Skin of body (tissue), 2 donors: ENCODE results near the gene PLRG1. TPM values are rescaled to one million over a fixed set of nuclear protein-coding genes. Genes with fewer than 3 reads are reported as not detected.

Experiments
- DNase-seq: peaks from one replicate; lab custom pipeline; 2025; lab: John Stamatoyannopoulos, UW
- total RNA-seq: library from RNA; depleted of rRNA; stranded (reverse); fragments of >200 nt; gene quantifications from one replicate; pipeline ENCODE4 v1.2.3, GENCODE V29; 2014

PLRG1 gene
- total RNA-seq, 1 donor from 2014 or later, result 47.2 TPM

DNA sequence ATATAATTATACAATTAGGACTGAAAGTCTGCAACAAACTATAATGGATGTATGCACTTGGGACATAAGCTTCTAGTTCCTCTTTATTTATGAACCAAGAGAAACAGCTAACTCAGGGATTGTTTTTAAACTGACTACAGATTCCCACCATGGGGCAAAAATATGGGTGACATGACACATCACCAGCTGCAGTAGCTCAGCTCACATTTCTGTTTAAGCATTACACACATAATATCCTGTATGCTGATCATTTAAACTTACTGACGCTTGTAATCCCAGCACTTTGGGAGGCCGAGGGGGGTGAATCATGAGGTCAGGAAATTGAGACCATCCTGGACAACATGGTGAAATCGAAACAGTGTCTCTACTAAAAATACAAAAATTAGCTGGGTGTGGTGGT is 24.1 kb upstream of the PLRG1 start:
- no peak for DNase-seq

DNA sequence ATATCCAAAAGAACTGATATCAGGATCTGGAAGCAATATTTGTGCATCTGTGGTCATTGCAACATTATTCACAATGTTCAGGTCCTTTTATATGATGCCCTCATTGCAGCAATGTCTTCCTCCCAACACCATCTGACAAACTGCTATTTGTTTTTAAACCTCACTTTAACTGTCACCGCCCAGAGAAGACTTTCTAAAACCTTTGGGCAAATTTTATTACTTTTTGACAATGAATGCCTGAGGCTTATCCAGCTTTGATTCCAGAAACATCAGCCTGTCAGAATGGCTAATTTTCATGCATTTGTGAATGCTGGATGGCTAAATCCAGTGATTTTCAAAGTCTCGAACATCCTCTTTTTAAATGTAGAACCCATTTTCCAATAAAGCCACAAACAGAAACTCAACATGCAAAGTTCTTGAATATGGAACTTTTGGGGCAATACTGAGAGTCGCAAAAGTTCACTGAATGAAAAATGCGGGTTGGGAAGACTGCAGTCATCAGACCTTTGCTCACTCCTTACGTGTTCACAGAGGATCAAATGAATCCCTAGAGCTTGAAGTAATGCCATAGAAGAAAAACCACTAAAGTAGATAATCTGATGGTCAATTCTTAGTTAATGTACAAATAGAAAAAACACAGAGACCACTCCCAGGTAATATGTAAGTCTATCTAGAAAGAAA is 23.1 kb upstream of the PLRG1 start:
- DNase-seq, result no peak

DNA sequence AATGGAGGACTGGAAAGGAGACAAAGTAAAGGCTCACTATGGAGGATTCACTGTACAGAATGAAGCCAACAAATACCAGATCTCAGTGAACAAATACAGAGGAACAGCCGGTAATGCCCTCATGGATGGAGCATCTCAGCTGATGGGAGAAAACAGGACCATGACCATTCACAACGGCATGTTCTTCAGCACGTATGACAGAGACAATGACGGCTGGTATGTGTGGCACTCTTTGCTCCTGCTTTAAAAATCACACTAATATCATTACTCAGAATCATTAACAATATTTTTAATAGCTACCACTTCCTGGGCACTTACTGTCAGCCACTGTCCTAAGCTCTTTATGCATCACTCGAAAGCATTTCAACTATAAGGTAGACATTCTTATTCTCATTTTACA is 19.4 kb upstream of the PLRG1 start:
- no peak for DNase-seq

DNA sequence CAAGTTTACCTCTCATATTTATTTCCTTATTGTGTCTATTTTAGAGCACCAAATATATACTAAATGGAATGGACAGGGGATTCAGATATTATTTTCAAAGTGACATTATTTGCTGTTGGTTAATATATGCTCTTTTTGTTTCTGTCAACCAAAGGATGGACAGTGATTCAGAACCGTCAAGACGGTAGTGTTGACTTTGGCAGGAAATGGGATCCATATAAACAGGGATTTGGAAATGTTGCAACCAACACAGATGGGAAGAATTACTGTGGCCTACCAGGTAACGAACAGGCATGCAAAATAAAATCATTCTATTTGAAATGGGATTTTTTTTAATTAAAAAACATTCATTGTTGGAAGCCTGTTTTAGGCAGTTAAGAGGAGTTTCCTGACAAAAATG is 18.8 kb upstream of the PLRG1 start:
- DNase-seq, result no peak

DNA sequence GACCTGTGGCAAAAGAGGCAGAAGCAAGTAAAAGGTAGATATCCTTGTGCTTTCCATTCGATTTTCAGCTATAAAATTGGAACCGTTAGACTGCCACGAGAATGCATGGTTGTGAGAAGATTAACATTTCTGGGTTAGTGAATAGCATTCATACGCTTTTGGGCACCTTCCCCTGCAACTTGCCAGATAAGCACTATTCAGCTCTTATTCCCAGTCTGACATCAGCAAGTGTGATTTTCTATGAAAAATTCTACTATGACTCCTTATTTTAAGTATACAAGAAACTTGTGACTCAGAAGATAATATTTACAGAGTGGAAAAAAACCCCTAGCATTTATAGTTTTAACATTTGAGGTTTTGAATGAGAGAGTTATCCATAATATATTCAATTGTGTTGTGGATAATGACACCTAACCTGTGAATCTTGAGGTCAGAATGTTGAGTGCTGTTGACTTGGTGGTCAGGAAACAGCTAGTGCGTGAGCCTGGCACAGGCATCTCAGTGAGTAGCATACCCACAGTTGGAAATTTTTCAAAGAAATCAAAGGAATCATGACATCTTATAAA is 16.5 kb upstream of the PLRG1 start:
- no peak for DNase-seq

DNA sequence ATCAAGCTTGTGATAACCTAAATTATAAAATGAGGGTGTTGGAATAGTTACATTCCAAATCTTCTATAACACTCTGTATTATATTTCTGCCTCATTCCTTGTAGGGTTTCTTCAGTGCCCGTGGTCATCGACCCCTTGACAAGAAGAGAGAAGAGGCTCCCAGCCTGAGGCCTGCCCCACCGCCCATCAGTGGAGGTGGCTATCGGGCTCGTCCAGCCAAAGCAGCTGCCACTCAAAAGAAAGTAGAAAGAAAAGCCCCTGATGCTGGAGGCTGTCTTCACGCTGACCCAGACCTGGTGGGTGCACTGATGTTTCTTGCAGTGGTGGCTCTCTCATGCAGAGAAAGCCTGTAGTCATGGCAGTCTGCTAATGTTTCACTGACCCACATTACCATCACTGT is 15.5 kb upstream of the PLRG1 start:
- no peak for DNase-seq

DNA sequence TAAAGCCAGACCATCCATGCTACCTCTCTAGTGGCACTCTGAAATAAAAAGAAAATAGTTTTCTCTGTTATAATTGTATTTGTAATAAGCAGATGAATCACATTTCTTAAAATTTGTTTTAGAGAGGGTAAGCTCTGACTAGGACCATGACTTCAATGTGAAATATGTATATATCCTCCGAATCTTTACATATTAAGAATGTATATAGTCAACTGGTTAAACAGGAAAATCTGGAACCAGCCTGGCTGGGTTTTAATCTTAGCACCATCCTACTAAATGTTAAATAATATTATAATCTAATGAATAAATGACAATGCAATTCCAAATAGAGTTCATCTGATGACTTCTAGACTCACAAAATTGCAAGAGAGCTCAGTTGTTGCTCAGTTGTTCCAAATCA is 14.1 kb upstream of the PLRG1 start:
- no peak for DNase-seq

DNA sequence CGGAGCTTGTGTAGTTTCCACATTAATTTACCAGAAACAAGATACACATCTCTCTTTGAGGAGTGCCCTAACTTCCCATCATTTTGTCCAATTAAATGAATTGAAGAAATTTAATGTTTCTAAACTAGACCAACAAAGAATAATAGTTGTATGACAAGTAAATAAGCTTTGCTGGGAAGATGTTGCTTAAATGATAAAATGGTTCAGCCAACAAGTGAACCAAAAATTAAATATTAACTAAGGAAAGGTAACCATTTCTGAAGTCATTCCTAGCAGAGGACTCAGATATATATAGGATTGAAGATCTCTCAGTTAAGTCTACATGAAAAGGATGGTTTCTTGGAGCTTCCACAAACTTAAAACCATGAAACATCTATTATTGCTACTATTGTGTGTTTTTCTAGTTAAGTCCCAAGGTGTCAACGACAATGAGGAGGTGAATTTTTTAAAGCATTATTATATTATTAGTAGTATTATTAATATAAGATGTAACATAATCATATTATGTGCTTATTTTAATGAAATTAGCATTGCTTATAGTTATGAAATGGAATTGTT is 12.6 kb upstream of the PLRG1 start, which contains the start of gene FGB:
Gene FGB (plus strand): TSS at position 315 of the 558 bp plus-strand sequence. CDS start 8 bp downstream, at position 323.
- DNase-seq, result no peak

DNA sequence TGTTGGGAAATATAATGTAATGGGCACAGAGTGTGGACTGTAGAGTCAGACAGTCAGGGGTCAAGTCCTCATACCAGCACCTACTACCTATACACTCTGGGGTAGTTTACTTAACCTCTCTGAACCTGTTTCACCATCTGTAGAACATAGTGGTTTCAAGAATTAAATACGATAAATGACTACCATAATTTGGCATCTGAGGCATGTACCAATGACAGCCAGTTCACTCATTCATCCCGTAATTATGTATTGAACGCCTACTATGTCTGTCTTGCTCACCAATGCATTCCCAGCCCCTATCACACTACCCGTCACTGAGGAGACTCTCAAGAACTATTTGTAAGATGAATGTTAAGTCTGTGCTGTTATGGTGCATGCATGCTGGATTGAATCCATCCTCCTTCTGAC is 10.6 kb upstream of the PLRG1 start:
- DNase-seq, result no peak

DNA sequence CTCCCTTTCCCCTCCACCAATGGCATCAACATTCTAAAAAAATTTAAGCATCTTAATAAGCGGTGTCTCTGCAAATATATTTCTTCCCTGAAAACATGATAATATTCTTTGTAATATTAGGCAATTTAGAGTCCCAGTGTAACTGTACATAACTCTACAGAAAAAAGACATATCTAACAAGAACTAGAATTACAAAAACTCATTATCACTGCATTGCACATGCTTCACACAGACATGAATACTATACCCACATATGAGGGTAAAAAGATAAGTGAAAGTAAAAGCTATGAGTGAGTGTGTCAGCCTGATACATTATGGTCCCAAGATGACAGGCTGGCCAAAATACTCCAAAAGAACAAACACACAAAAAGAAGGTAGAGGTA is 10.2 kb upstream of the PLRG1 start:
- DNase-seq, result no peak

DNA sequence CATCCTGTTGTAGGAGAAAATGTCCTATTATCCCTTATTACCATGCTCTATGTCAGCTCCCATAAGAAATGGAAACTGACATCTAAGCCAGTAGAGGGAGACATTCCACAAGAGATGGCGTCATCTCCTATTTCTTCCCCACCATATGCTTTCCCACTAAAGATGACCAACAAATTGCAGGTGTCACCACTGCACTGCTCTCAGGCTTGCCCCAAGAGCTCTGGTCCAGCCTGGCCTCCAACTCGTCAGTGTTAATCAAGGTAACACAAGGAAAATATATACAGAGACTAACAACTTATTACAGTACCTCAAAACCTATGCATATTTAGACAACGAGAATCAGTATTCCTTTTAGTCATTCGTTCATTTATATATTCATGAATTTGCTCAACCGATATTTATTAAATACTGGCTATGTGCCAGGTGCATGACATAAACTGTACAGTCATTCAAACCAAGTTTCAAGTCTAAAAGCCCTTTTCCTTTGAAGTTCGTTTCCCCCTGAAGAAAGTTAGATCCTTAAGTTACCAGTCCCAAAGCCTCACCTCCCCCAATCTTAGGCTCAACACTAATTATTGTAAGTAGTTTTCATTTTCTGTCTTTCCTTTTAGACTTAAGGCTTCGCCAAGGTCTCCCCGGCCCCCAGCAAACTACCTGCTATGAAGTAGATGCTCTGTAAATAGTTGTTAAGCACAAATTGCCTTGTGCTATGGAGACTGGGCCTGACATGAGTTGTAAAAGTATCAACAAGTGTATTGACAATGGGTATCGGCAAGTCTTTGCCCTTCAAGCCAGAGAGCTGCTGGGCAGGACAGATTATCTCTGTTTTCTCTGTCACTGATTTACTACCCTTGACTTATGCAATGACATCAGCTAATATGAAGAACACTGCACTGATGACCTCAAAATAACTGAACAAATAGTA is 9.6 kb upstream of the PLRG1 start:
- DNase-seq, result no peak

DNA sequence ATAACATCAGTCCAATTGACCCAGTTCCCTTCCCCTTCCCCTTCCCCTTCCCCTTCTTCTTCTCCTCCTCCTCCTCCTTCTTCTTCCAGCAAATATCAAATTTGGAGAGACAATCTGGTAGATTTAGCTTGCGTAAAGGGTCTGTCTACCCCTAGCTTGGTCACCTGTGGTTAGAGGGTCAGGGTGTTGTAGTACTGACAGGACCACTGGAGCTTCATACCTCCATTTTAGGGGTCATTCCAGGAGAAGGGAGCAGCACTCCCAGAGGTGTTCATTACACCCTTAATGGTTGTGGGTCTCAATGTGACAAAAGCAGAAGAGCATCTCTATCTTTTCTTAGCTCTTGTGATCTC is 8.9 kb upstream of the PLRG1 start:
- no peak for DNase-seq

DNA sequence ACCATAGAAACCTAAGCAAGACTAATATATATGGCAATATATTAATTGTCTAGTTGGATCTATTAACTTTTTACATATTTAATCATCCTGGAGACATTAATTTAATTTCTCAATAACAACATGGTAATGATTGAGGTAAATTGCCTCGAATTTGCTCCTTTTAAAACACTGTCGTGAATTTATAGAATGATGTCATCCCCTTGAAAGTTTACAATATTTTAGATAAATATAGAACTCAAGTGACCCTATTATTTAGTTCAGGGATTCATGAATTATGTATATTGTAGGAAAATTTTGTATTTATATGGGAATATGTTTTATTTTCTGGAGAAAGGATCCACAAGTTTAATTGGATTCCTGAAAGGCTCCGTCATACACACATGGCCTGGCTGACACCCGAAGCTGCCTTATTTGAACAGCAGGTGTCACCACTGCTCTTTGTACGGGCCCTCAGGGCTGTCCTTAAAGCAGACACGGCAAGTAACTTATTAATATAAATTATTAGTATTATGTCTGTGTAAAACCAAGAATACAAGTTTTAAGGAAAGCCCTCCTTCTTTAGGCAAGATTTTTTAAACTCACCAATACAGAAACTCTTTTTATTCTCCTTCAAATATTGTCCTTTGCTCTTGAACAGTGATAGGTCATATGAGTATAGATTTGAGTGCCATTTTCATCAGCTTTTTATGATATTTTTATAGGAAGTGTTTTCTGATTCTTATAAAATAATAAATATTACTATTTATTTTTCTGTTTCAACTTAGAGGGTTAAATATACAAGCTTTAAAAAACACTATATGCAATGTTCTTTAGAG is 1.9 kb upstream of the PLRG1 start:
- peak; percentile 79 for DNase-seq

DNA sequence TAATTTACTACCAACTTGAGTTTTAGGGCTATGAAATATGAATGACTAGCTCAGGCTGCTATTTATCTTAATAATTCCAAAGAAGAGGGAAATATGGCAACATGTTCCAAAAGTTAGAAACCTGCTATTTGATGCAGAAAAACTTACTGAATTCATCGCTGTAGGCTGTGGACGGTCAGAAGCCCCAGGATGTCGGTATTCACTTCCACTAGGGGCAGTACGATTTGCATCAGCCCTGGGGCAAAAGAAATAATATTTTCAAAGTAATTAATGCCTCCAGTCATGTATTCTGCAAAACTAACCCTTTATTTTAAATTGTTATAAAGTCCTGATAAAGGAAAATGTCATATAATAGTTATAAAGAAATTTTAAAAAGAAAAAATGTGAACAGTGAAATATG is 4.5 kb downstream of the PLRG1 start:
- DNase-seq, result no peak

DNA sequence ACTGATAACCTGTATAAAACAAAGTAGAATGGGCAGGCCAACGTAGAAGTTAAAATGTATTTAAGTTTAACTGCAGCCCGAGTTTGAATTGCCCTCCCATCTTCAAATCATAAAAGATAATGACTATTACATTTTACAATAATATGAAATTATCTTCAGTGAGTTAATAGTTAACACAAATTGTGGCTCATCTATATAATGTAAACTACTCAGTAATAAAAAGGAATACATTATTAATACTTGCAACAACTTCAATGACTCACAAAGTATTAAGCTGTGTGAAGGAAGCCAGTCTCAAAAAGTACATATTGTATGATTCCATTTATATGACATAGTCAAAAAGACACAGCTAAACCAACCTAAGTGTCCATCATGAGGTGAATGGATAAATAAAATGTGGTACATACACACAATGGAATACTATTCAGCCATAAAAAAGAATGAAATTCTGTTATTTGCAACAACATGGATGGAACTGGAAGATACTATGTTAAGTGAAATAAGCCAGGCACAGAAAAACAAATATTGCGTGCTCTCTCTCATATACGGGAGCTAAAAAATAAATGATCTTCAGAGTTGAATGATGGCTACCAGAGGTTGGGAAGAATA is 7.8 kb downstream of the PLRG1 start:
- no peak for DNase-seq

DNA sequence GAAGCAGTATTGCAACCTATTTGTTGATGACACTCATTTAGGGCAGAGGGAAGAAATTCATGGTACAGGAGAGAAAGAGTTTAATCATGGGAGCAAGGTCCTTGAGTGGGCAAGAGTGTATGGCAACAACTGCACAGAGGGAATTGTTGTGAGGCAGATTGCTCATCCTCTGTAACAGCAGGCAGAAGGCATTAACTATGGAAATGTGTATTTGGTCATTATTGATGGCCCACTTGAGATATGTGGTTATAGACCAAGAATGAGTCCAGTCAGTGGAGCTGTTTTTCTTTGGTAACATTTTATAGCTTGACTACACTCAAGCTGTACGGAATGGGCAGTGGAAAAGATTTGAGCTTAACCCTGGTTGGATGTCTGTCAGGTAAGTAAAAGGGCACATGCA is 15.9 kb downstream of the PLRG1 start:
- no peak for DNase-seq

DNA sequence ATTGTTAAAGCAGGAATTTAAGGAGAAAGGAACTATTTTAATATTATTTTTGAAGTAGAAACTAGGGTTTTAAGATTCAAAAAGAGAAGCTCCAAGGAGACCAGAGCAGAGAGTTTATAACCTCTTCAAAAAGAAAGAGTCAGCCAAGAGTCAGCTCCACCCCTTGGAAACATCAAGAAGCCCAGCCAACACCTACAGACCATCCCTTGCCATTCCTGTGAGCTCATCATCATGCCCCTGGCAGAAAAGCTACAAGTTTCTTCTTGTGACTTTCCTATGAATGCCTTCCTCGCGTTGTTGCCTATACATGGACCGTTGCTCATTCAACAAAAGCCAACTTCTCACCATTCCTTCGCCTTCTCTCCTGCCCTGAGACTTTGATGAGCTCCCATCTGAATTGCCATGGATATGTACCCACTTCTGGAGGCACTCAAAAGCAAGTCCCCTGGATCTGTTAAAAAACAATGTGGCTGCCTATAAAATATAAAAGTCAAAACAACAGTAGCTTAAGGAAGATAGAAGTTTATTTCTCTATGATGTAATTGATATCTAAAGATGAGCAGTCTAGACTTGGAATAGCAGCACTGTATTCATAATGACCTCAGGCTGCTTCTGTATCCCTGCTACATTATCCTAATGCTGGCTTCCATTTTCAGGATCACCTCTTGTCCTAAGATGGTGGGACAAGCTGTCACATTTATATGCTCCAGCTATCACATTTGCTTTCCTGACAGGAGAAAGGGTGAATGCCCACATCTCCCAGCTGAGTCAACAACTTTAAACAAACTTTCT is 20.3 kb downstream of the PLRG1 start:
- no peak for DNase-seq

DNA sequence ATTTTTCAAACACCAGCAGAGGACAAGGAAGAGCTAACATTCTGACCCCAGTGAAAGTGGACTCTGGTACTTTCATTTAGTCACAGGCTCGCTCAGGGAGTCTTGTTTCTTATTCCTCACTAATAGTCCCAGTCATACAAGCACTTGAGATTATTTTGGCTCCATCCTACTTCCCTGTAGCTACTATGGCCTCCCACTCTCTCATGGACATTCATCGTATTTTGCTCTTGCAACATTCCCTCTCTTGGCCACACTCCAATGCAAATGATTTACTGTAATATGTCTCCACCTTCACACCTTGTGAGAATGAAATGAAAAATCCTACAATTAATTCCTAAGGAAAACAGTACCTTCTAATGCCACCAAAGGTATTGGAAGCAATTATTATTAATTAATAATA is 21.3 kb downstream of the PLRG1 start:
- DNase-seq, result no peak

DNA sequence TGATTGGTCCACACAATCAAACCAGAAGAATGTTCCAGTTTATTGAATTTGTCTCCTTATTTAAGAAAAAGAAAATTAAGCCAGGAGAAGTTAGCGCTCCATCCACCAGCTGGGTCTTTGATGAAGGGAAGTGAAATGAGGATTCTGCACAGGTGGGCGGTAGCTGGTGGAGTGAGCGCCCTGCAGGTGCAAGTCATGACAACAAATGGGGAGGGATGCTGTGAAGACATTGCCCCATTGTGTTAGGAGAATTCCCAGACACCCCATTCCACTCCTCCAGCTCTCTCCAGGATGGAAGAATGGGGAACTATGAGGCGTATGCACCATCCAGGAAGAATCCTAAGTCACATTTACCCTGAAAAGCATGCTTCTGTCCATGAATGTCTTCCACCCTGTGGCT is 22.9 kb downstream of the PLRG1 start:
- DNase-seq, result no peak

DNA sequence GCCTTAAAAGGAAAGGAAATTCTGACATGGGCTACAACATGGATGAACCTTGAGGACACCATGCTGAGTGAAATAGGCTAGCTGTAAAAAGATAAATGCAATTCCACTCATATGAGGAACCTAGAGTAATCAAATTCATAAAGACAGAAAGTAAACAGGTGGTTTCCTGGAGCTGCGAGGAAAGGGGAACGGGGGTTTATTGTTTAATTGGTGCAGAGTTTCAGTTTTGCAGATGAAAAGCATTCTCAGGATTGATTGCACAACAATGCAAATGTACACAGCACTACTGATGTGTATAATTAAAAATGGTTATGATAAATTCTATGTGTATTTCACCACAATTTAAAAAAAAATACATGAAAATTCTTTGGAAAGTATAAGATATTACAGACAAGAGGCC is 24.0 kb downstream of the PLRG1 start:
- DNase-seq, result no peak
